Stimulated activated CD8-positive, alpha-beta memory T cell treated with anti-CD3 and anti-CD28 coated beads, Interleukin-15, amount 100 ng/mL, for 4 hours (primary cell): ENCODE data around the gene ZMYM2.

ENCODE experiments used
- DNase-seq, 2 donors: peaks; one replicate each; pipeline ENCODE4 v3.0.0-alpha.2; 2020; ENCODE audit warnings: low read depth in 2 of 2

ZMYM2 gene

GRCh38 chr13:20105161-20105689 lies 146.7 kb downstream of the ZMYM2 start:
- no peak for DNase-seq

DNA sequence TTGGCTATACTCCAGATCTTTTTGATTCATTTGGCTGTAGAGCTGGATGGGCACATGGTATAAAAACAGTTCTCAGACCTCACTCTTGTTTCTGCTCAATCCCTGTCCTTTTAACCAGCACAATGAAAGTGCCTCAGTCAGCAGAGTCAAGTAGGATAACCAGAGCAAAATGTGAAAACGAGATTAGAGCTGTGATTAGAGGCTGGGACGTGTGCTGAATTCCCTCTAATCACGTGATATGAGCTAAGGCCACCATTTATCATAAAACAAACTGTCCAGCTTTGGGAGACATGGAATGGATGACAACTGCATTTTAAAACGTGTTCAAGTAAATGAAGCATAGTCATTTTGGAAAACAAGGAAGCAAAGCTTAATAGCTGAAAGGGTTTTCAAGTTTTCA lies 148.2 kb downstream of the ZMYM2 start:
- no peak for DNase-seq

DNA sequence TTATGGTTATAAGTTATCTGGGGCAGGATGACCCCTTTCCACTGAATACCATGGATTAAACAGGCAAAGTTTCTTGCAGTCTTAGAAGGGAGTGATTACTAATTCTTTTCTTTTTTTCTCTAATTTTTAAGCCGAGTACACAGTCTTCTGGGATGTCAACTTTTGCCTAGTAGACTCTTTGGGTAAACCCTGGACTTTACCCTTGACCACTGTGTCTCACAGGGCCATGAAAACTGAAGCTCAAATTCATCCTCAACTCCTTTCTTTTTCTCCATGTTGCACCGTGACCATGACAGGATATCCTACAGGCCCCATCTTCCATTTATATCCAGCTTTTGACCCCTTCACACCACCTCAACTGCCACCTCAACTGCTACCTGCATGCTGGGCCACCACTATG lies 150.5 kb downstream of the ZMYM2 start:
- DNase-seq, result no peak

DNA sequence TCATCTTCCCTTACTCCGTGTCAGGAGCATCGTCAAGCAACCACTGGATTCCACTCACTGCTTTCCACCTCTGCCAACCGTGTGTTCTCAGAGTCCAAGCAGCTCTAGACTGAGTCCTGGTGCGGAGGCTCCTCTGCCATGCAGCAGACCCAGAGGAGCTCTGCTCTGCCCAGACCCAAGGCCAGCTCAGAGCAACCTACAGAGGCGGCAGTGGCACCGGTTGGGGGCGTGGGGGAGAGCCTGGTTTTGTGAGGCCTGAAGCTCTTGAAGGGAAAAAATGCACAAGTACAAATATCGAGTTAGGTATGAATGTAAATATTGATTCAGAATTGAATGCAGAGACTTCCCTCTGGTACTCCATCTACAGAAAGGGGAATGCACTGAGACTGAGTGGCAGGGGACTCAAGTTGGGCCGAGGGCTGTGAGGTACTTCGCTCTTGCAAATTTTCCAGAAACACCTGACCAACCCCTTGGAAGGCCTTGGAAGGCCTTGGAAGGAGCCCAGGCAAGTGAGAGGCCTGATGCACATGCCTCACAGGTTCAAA lies 155.6 kb downstream of the ZMYM2 start:
- DNase-seq, result no peak

DNA sequence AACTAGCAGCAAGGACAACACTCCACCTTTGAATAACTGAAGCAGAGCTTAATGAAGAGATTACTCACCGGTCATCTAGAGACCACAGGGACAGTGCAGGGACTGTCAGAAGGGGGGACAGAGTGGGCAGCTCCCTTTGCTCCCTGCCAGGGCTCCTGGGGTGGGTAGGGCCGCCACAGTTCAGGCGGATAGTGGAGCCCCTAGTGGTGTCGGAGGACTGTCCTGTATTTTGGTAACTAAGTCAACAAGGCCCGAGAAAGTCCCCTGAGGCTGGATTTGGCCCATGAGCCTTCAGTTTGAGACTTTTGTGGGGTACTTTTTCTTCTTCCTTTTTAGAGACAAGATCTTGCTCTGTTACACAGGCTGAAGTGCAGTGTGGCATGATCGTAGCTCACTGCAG lies 157.7 kb downstream of the ZMYM2 start:
- no peak for DNase-seq

DNA sequence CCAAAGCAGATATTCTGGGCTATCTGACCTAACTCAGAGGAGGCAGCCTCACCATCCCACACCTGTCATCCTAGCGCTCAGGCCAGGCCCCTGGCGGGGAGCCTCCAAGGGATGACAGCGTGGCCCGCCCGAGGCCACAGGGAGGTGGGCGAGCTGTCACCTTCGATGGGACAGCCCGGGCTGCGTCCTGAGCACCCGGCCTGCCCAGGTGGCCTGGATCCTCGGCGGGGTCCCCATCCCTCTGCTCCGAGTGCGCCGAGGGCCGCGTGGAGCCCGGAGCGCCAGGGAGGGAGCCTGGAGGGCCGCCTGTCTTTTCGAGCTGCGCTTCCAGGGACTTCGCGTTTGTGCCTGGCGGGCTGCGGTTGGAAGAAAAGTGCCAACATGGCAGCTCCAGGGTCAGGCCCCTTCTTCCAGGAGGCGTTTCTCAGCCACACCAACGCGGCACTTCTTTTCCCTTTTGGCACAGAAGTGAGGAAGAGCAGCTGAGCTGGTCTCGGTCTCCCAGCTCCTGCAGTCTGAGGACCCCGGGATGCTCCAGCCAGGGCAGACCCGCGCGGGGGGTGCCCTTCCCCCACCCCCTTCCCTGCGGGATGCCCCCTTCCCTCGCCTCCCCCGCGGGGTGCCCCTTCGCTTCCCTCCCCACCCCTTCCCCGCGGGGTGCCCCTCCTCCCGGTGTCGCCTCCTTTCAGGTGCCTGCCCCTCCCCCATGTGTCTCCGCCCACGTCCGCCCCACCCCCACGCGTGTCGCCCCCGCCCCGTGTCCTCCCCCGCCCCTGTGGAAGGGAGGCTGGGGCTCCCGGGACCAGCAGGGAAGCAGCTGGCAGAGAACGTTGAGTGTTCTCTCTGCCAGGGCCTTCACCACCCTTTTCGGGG lies 160.0 kb downstream of the ZMYM2 start:
- no peak for DNase-seq

GRCh38 chr13:20119960-20120359 lies 161.4 kb downstream of the ZMYM2 start:
- no peak for DNase-seq

- no peak for DNase-seq
Measured at GRCh38 chr13:20121159-20121525, 162.6 kb downstream of the ZMYM2 start.

- no peak for DNase-seq
Measured at GRCh38 chr13:20124303-20124702, 165.8 kb downstream of the ZMYM2 start.

- DNase-seq, result no peak
Measured at GRCh38 chr13:20125129-20125782, 166.7 kb downstream of the ZMYM2 start.

DNA sequence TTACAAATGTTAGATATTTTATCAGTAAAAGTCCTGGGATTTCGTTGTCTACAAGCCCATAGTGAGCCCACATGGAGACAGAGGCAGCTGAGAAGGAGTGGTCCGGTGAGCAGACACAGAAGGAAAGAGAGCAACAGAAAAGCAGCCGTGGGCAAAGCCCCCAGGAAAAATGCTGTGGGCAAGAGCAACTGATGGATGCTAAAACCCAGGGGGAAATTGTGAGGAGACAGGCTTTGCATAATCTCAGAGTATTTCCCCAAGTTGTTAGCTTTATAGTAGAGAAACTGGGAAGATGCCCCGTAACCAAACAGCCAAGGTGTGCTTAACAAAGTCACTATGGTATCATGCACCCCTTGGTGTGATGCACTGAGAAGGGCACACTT lies 167.2 kb downstream of the ZMYM2 start:
- no peak for DNase-seq

- DNase-seq, result no peak
Measured at GRCh38 chr13:20126541-20127261, 168.2 kb downstream of the ZMYM2 start.

GRCh38 chr13:20127262-20127561 lies 168.7 kb downstream of the ZMYM2 start:
- no peak for DNase-seq

- DNase-seq, result no peak
Measured at GRCh38 chr13:20127562-20128458, 169.3 kb downstream of the ZMYM2 start.

GRCh38 chr13:20128459-20128931 lies 170.0 kb downstream of the ZMYM2 start:
- DNase-seq, result no peak

GRCh38 chr13:20129076-20129475 lies 170.5 kb downstream of the ZMYM2 start:
- no peak for DNase-seq

DNA sequence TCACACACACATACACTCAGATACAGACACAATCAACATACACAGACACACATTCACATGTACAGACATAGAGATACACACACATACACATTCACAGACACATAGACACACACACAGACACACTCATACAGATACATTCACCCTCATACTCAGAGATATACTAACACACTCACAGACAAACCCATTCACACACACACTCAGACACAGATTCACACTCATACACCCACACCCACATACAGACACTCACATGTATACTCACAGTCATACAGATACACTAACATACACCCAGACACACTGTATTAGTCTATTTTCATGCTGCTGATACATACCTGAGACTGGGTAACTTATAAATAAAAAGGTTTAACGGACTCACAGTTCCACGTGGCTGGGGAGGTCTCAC lies 171.5 kb downstream of the ZMYM2 start:
- DNase-seq, result no peak

DNA sequence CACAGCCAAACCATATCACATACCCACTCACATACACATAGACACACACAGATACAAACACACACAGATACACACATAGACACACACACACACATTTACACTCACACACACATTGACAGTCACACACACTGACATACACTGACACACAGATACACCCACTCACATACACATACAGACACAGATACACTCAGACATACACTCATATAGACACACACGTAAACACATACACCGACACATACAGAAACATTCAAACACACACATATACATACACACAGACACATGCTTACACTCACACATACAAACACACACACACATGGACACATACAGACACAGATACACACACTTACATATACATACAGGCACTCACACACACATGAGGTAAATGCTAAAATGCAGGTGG lies 172.1 kb downstream of the ZMYM2 start:
- DNase-seq, result no peak

DNA sequence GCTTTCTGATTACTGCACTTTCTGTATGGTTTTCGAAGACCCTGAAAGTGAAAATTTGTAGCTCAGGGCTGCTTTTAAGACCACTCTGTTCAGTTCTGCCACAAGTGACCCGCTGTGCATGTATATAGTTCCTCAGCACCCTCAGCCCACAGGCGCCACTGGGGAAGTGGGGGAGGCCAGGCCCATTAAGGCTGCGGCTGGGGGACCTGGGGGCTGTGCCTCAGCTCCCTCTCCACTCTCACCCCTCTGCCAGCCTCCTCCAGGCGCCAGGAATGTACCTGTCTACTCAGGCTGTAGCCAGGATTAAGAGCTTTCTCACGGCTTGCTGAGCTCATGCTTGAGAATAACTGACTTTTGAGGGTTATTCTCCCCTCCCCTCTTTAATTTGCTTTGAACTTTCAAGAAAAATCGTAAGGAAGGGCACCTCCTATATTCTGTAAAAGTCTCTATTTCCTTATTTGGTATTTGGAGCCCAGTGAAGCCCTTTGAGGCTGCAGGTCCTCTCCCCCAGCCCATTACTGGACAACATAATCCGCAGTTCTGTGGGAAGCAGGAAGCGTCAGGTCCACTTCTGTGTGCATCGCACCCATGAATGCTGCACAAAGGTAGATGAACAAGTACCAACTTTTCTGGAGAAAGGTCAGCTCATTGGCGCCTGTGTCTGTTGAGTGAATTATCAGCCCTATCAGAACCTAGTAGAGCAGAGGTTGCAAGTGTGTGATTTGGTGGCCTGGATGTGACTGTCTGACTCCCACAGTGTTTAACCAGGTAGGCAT lies 172.7 kb downstream of the ZMYM2 start:
- DNase-seq, result no peak

- DNase-seq, result no peak
Measured at GRCh38 chr13:20132052-20132634, 173.6 kb downstream of the ZMYM2 start.
